HG03097 (cell line): ENCODE results near the gene LRTM1.

Source experiments
- ATAC-seq: cut with Tn5 transposase; IDR thresholded peaks from one replicate; pipeline ENCODE4 v1.9.1; 2021; ENCODE audit not compliant: unreplicated experiment, low FRiP score

Gene LRTM1

DNA sequence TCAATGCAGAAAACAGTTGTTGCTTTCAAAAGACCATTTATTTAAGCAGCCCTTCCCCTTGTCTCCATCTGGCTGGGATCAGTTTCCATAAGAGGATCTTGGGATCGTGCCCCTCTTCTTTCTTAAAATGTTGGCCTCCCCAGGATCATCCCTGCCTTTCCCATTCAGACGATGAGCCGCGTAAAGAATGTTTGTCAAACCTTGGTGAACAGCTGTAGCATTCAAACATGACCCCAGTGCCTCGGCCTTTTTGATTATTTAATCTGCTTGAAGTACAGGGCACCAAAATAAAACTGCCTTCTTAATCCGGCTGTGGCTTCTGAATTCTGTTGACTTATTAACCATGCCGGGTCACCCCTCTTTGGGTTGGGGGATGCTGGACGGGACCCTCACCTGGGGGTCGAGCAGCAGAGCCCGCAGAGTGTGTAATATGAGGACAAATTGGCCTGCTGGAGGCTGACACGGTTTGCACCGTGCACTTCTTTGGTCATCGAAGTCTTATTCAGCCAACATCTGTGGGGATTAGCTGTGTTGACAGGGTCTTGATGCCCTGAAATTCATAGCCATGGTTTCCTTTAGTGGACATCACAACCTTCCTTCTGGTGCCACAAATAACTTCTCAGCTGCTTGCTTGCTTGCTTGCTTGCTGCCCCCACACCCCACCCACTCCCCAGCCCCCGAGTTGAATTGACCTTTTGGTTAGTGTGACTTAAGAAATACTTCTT, at the start of gene LRTM1:
Gene LRTM1, minus strand, starts transcription at position 14 of the 725 bp plus-strand sequence. CDS start 148 bp downstream, outside the sequence.
- no peak for ATAC-seq

- no peak for ATAC-seq
These were observed 49.6 kb upstream of the LRTM1 start for GRCh38 chr3:54977439-54977838.

GRCh38 chr3:54970895-54971294, 43.0 kb upstream of the LRTM1 start:
- ATAC-seq = no peak

GRCh38 chr3:54969652-54970051, 41.8 kb upstream of the LRTM1 start:
- no peak for ATAC-seq

- no peak for ATAC-seq
These were observed 40.8 kb upstream of the LRTM1 start for GRCh38 chr3:54968546-54969172.

DNA sequence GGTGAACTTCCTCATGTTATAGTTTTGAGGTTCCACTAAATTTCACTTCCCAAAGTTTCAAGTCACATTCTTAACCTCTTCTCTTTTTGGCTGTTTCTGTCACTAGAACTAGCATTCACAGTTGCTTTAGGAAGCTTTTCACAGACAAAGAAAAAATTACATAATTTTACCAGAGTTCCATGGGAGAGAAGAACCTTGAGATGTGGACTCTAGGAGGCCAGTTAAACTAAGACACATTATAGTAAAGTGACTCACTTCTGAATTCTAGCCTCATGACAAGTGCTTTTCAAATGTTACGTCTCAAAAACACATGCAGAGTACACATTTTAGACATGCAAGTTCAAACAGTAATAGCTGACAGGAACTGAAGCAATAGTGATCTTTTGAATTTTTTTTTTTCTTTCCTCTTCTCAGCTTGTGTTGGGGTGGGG, 39.9 kb upstream of the LRTM1 start:
- no peak for ATAC-seq

DNA sequence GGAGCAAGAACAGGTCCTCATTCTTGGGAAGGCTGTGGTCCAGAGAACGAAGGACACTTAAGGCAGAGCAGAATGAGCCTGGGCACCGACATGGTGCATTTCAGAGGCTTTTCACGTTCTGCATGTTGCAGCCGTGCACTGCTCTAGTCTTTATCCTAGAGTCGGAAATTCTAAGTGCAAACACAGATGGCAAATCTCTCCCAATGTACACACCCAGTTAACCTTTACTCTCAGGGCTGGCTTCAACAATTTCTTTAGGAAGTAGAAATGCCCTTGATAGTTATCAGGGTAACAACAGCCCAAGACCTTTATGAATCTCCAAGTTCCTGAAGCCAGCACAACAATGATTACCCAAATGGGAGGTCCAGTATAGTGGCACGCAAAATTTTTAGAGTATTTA, 39.1 kb upstream of the LRTM1 start:
- no peak for ATAC-seq

GRCh38 chr3:54965746-54966145, 37.9 kb upstream of the LRTM1 start:
- no peak for ATAC-seq

GRCh38 chr3:54964081-54964480, 36.2 kb upstream of the LRTM1 start:
- ATAC-seq = no peak

DNA sequence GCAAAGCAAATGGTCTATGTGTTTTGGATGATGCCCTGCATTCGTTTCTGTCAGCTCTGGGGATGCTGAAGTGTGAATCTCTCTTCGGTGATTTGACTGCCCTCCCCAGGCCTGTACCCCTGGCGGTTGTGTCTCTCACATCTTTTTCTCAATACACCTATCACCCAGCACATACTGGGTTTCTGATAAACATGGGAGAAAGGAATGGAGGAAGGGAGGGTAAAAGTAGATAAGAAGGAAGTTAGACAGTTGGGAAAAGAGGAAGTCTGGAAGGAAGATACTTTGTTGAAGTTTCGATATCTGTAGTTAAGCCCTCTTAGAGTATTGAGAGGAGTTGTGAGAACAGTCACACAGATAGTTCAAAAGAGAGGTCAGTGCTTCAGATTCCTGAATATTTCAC, 35.8 kb upstream of the LRTM1 start:
- ATAC-seq = no peak

- ATAC-seq = no peak
These were observed 34.3 kb upstream of the LRTM1 start for GRCh38 chr3:54962200-54962599.

- ATAC-seq = no peak
These were observed 32.8 kb upstream of the LRTM1 start for GRCh38 chr3:54960701-54961100.

DNA sequence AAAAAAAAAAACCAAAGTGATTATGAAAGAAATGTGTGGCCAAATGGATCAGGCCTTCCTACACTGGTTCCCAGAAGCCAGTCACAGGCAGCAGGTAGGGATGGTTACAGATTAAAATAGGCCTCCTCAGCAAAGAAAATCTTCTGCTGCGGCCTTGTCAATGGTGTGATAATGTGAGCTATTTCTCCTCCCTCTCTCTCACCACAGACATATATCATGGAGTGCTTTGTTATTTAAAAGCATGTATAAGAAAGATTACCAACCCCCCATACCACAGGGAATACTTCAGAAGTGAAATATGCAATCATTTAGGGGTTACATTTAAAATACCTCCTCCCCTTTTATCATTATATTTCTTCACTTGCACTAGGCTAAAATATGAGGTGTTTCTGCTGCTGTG, 32.2 kb upstream of the LRTM1 start:
- ATAC-seq = no peak

- ATAC-seq = no peak
These were observed 29.9 kb upstream of the LRTM1 start for GRCh38 chr3:54957711-54958110.

DNA sequence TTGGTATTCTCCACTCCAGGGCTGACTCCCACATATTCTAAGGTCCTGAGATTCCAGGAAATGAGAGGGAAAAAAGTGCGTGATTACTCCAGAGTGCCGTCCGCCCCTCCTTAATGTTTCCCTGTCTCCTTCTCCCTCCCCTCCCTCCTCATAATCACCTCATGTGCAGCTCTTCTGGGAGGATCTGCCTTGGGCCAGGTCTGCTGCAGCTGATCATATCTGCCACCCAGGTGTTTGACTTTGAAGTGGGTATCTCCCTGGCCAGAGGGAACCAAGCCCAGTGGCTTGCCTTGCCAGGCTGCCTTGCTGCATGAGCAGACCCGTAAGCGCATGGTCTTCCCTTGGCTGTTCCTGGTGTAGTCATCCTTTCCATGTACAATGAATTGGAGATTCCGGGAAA, 28.1 kb upstream of the LRTM1 start:
- no peak for ATAC-seq

GRCh38 chr3:54955496-54955895, 27.6 kb upstream of the LRTM1 start:
- no peak for ATAC-seq

- no peak for ATAC-seq
These were observed 26.7 kb upstream of the LRTM1 start for GRCh38 chr3:54954521-54954920.

- no peak for ATAC-seq
These were observed 26.2 kb upstream of the LRTM1 start for GRCh38 chr3:54954022-54954421.

- ATAC-seq = no peak
These were observed 23.5 kb upstream of the LRTM1 start for GRCh38 chr3:54951405-54951804.

GRCh38 chr3:54950391-54951003, 22.6 kb upstream of the LRTM1 start:
- no peak for ATAC-seq

GRCh38 chr3:54949491-54950044, 21.7 kb upstream of the LRTM1 start:
- ATAC-seq = no peak
